Retina (tissue), 1 donor: Measurements from ENCODE around the gene CBX6.

Experiments used
- DNase-seq: peaks from one replicate; pipeline ENCODE4 v3.0.0-alpha.2; 2016

CBX6 gene

DNA sequence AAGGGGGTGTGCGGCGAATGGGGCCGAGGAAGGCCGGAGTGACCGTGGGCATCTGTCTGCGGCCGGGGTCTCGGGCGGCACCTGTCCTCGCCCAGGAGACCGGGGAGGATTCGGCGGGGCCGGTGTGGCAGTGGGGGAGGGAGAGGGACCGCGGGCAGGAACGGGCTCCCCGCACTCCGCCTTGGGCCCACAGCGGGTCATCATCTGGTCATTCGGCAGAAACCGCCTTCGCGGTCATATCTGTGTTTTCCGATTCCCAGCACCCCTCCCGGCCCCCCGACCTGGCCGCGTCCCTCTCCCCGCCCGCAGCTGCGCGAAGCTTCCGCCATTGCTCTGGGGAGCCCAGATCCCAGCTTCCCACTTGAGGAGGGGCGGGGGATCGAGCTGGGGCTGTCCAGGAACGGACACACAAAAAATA, 824 bp upstream of the CBX6 start:
- DNase-seq: no peak

DNA sequence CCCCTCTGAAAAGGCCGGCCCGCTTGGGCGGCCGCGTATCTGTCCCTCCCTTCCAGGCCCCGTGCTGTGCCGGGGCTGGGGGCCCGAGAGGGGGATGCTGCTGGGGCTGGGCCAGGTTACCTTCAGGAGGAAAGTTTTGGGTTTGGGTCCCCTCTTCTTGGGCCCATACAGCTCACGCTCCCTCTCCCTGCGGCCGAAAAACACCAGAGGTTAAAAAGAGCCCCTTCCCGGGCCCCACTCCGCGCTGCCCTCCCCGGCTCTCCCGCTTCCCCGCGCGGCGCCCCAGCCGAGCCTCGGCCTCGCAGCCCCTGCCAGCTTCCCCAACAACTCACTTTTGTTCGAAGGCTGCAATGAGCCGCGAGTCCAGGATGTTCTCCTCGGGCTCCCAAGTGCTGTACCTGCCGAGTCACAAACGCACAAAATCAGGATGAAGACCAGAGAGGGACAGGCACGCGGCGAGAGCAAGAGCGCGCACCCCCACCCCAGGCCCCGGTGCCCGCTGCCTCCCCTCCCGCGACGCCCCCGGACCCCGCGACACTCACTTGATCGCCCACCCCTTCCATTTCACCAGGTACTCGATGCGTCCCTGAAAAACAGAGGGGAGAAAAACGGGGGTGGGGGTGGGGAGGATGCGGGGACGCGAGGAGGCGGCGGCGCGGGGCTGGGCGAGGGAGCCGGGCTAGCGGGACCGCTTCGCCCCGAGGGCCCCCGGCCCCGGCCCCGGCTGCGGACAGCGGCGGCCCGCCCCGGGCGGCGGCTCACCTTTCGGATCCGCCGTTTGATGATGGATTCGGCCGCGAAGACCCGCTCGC, 450 bp downstream of the CBX6 start:
- peak; percentile 58 for DNase-seq

DNA sequence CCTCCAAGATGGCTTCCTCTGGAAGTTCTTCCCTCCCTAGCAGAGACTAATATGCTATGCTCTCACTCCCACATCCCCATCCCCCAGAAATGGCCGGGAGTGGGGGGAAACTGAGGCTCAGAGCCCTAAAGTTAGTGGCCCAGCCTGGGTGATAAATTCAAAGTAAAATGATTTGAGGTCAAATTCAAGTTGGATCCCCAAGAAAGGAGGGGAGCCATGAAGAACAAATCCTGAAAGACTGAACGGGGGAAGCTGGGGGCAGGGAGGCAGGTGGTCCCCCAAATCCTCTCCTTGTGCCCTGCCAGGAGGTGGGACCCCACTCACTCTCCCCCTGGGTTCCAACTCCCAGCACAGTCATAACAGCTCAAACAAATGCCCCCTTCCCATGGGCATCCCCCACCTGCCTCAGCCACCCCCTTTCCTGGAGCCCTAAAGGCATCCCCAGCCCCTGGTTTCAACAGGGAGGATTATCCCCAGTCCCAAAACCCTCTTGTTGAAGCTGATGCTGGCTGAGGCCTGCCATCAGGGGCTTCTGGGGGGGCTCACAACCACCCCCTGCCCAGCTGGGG, 1.1 kb downstream of the CBX6 start:
- no peak for DNase-seq

DNA sequence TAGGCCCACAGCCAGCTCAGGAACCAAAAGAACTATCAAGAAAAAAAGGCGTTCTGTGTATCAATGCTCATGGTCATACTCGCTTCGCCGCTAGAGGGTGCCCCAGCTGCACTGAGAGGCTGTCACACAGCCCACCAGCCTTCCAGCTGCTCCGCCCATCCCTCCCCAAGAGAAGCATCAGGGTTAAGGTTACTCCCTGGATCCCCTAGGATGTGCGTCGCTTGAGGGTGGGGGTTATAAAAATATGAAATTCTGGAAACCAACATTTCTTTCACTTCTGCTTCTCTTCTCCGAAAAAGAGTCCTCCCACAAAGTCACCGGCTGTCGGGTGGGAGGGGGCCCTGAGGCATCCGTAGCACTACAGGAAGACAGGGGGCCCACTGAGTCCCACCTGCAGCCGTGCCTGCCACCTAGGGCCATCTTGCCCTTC, 1.7 kb downstream of the CBX6 start:
- peak; percentile 80 for DNase-seq

DNA sequence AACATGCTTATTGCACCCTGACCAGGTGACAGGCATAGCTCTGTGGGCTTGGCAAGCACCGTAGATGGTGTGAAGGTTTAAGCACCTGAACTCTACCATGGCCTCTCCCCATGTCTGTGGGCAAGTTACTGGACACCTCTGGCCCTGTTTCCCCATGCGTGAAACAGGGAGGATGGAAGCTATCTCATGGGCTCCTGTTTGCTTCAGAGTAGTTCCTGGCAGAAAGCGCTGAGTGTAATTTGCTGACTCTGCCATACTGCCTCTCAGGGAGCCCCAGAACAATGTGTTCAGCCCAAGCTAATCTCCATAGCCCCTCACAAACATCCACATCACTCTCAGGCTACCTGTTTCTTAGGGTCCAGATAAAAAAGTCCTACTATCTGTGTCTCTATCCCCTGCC, 2.4 kb downstream of the CBX6 start:
- DNase-seq: no peak

DNA sequence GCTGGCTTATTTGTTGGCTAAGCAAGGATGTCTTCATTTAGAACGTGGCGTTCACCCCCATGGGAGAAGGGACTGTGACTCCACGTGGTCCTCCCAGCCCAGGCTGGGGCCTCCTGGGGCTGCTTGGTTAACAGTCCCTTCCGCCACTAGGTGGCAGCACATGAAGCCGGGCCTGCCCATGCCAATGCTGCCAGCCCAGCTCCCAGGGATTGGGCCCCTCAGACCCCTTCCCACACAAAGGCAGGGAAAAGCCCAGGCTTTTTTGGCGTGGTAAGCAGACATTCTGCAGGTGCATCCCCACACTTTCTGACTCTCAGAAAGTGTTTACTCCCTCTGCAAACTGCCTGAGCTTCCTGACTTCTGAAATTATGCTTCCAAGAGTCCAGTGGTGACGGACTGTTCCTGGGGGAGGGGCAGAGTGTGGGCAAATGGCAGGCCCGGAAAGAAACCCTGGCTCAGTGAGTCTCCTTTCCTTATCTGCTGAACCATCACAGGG, 3.1 kb downstream of the CBX6 start:
- DNase-seq: peak; percentile 86

DNA sequence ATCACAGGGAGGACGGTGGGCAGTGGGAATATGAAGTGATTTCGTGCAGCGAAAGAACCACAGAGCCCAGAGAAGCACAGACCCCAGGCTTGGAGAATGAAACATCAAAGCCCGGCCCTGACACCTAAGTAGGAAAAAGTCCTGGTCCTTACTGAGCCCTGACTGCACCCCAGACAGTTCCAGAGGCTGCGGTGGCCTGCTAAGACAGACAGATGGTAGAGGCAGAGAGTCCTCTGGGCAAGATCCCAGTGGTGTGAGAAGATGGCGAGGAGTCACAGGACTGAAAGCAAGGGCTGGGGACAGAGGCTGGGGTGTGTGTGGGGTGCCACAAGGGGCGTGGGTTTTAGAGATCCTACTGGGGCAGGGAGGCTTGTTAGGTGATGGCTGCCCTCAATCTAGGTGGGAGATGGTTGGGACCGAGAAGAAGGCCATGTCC, 3.7 kb downstream of the CBX6 start:
- no peak for DNase-seq

DNA sequence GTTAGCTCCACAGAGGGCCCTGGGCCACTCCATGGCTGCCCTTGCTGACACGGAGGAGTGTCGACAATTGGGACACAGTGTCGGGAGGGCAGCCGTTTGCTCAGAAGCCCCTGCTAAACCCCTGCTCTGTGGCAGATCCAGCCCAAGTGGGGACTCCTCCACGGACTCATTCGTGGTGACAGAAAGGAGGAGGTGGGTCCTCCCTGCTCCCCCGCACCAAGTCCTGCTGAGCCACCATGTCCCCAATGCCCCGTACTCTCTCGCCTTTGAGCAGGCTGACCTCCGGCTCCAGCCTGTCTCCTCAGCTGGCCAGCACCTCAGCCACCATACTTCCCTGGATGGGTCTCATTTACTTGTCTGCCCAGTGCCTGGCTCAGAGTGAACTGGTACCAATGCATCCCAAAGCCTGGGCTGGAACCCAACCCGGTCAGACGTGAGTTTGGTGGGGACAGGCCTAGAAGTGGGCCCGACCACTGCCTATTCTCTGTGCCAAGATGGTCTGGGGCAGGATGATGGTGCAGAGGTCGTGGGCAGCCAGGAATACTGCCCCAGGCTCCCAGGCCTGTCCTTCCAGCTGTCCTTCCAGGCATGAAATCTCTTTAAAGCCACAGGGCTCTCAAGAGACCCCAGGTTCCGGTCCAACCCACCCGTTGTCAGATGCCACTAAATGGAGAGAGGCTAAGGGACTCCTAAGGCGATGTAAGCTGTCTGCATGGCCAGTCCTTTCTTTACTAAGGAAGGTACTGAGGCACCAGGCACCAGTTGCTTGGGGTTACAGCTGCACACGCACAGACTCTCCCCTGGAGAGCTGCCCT, 4.3 kb downstream of the CBX6 start:
- no peak for DNase-seq

DNA sequence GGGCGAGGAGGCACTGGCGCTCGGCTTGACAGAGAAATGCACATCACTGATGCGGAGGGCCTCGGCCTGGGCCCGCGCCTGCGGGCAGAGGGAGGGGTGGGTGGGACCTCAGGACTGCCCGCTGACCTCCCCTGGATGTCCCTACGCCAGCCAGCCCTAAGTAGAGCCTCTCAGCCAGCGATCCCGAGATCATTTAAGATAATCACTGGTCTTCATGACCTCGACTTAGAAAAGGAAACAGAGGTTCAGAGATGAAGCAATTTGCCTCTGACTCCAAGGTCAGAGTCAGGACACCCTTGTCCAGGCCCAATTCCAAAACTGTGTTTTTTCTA, 4.9 kb downstream of the CBX6 start:
- no peak for DNase-seq

DNA sequence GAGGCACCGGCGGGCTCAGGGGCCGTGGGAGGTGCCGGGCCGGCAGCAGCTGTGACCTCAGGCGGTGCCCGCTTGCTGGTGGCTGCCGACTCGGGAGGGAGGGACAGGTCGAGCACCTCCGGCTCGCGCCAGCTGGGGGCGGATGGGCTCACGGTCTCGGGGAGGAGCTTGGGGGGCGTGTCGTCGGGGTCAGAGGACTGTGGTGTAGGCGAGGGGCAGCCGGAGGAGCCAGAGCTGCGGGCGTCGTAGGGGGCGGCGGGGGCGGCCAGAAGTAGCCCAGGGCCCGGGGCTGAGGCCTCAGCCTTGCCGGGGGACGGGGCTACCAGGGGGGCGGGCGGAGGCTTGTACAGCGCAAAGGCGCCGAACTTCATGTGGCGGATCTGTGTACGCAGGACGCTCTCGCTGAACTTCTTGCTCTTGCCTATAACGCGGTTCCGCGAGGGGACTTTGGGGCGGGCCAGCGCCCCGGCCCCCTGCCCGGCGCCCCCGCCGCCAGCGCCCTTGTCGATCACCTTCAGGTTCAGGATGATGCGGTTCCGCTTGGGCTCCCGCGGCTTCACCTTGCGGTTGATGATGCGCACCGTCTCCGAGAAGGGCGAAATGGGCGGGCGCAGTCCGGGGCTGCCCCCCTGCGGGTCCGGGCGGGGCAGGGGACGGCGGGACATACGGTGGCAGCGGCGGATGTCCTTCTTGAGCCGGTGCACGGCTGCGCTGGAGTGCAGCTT, 5.5 kb downstream of the CBX6 start:
- DNase-seq: peak; percentile 39

DNA sequence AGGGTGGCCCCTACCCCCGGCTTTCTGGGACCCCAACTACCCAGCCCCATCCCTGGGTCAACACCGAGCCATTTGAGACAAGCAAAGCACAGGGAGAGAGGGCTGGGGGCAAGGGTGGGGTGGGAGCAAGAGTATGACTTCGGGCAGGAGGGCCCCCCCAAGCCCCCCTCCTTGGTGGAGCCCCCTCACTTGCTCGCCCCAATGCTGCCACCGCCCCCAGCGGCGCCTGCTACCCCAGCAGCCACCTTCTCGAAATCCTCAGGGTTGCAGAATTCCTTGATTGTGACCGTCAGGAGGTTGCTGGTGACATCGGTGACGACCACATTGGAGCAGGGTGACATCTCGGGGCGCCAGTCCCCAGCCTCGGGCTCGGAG, 6.0 kb downstream of the CBX6 start:
- no peak for DNase-seq

DNA sequence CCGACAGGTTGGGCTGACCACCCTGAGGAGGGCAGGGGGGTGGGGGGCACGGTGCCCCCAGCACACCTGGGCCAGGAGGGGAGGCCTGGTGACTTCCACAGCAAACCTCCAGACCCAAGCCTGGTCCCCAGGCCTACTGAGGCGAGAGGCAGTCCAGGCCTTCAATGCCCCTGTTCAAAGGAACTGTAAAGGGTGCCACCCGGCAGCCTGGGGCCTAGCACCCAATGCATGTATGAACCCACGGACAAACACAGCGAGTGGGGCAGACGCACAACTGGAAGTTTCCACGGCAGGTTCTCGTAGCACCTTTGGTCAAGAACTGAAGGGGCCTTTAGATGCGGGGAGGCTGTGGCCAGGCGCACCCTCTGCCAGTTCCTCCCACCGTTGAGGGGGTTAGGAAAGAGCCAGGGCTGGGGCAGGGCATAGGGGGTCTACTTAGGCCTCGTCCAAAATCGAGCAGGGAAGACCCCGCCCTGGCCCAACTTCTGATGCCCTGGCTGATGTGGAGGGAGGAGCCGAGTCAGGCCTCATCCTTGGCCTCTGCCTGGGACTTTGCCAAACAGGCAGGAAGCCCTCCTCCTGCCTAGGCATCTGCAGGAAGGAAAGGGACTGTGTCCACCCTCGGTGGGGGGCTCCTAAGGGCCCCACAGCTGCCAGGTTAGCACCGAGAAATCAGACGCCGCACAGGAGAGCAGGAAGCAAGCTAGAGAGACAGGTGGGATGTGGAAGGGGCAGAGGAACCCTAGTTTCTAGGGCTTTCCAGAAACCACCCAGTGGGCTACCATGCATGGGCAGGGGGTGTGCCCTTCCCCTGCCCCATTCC, 6.6 kb downstream of the CBX6 start:
- peak; percentile 9 for DNase-seq

DNA sequence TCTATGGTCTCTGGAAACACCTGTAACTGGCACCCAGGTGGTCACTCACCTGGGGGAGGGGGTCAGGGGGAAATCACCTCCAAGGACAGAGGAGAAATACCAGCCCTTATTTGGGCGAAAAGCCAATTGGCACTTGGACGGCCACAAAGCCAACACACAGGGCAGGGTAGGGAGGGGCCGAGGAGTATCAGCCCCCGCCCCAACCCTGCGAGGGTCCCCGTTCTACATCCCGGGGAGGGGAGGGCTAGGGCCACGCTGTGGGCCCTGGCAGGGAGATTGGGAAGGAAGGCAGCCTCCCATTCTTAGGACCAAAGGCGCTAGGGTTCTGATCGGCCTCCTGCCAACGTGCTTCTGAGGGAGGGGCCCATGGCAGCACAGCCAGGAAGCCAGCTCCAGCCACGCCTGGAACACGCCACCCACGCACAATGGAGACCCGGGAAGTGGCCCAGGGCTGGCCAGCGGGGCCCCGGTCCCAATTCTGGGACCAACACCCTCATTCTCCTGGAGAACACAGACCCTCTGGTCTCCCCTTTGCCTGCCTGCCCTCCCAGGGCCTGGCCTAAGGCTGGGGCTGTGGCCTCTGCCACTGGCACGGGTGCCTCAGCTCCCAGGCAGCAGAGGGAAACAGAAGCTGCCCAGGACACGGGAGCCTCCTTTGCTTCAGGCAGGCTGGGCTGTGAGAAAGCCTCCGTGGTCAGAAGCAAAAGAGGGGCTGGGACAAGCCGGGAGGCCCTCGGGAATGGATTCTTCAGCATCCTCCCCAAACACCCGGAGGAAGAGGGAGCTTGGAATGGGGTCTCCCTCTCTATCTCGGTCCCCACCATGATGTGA, 7.4 kb downstream of the CBX6 start:
- DNase-seq: peak; percentile 14

DNA sequence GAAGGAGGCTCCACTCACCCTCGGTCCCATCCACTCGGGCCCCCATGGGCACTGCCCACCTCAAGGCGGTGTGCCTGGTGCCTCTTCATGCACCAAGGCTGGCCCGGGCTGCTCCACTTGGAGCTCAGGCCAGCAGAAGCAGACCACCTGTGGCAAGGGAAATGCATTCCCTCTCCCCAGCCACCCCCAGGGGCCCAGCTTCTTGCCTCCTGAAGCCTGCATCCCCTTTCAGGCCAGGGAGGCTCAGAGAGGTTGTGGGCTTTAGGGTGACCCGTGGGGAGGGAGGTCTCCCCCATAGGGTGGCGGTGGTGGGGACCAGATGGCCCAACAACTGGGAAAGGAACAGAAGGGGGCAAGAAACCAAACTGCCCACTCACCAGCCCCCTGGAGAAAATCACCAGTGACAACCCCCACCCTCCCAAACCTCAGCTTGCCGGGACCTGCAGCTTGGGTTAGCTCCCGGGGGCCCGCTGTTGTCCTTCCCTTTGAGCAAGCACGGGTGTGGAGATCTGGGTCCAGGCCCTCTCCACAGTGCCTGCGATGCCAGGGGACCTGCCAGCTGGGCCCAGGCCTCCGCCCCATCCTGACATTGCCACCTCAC, 8.4 kb downstream of the CBX6 start:
- peak; percentile 8 for DNase-seq

DNA sequence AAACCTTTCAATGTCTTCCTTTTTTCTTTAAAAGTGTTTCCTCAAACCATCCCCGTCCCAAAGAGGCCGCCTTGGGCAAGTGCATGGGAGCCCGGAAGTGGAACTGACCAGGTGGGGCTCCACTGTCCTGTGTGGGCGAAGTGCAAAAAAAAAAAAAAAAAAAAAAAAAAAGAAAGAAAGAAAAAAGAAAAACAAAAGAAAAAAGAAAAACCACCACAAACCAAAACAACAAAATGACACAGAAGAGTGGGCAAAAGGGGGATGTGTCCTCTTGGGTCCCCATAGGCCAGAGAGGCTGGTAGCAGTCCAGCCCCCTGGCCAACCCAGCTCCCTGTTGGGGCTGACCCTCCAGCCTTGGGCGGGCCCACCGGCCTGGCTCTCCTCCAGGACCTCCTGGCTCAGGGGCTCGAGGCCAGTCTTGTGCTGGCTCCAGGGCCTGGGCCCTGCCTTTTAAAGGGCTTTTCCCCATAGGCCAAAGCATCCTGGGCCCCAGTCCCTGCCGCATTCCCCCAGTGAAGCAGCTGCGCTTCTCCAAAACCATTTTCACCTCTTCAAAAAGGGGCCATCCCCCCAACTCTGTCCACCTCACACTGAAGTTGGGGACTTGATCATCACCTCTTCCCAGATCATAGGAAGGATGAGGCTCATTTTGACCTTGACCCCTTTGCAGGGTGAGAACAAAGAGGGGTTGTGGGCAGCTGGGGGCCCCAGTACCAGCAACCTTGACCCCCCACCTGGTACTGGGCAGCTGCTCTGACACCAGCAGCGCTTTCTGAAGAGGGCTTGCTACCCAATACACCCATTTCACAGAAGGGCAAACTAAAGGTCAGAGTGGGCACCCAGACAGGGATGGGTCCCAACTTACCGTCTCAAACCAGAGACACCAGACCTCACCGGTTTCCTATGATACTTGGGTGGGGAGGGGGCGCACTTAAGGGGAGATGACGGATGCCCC, 9.4 kb downstream of the CBX6 start:
- peak; percentile 31 for DNase-seq

DNA sequence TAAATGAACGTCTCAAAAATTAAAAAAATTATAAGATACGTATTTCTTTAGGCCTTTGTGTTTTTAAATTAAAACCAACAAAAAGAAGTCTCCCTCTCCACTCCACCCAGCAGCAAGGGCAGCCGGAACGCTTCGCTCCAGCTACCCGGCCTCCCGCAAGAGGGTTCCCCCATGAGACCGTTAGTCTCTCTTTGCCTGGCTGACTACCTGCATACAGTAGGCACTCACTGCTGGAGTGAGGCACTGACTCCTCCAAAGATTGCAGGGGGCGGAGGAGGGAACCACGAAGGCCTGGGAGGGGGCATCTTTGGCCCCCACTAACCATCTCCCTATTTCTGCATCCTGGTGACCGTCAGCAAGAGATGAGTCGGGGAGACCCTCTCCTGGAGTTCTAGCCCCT, 10.1 kb downstream of the CBX6 start:
- DNase-seq: peak; percentile 8

DNA sequence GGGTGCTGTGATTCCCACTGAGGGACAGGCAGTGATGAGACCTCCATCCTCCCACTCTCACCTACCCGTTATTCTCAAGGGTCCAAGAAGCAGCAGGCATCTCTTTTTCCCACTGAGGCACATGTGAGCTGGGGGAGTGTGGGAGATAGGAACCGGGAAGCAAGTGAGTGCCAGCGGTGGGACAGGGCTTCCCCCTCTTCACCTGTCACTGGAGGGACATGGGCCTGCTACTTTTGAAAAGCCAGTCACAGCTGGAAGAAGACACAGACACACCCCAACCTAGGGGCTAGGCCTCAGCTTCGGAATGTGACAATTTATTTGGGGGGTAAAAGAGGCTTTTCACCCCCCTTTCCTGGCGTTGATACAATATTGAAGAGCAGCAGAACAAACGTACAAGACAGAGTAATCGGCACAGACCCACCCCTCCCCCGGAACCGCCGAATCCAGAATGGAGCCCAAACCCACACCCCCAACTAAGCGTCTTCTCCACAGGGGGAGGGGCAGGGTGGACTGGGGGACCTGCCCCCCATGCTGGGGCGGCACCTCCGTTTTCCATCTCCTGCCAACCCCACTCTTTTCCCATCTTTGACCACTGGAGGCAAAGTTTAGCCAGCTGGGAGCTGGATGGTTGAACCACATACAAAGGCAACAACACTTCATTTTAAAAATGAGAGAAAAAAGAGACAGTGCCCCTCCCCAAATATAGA, 10.7 kb downstream of the CBX6 start:
- DNase-seq: peak; percentile 9

DNA sequence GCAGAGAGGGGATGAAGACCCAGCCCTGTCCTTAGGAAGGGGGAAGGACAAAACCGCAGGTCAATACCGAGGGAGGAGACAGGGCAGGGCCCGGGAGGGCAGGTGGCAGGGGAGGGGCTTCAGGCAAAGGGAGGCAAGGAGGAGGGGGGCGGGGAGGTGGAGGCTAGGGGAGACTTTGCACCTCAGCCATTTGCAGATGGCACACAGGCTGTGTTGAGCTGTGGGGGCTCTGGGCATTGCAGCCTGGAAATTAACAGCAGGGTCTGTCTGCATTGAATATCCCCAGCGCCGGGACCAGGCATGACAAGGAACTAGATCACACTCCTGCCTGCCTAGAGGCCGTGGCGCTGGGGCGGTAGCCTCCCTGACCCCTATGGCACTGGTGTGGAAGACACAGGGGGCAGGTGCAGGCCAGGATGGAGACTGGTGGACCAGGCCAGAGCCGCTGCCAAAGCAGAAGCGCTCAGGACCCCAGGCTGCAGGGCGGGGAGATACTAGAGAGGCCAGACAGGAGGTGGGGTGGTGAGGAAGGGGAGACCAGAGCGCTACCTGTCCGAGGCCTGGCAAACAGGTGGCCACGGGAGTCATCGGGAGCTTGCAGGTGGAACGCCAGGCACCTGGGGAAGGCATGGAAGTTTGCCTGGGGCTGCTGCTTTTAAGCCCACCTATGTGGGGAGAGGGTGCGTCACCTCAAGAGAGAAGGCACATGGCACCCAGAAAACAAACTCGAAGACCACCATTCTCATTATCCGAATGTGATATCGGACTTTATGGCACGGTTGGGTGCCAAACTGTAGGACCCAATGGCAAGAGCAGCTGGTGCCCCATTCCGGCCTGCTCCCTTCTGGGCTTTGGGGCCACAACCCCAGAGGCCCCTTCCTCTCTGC, 11.5 kb downstream of the CBX6 start:
- DNase-seq: peak; percentile 26
